ENCODE results near the gene RAP2B.
"Not testable (repeated sequence)": the region's sequence is repeated elsewhere in the genome, so short reads cannot be mapped to it uniquely, and the experiment has no call there.

DNA sequence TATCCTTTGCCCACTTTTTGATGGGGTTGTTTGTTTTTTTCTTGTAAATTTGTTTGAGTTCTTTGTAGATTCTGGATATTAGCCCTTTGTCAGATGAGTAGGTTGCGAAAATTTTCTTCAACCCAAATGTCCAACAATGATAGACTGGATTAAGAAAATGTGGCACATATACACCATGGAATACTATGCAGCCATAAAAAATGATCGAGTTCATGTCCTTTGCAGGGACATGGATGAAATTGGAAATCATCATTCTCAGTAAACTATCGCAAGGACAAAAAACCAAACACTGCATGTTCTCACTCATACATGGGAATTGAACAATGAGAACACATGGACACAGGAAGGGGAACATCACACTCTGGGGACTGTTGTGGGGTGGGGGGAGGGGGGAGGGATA lies 47.8 kb upstream of the RAP2B start:
- TF ChIP-seq, protein P1, sequence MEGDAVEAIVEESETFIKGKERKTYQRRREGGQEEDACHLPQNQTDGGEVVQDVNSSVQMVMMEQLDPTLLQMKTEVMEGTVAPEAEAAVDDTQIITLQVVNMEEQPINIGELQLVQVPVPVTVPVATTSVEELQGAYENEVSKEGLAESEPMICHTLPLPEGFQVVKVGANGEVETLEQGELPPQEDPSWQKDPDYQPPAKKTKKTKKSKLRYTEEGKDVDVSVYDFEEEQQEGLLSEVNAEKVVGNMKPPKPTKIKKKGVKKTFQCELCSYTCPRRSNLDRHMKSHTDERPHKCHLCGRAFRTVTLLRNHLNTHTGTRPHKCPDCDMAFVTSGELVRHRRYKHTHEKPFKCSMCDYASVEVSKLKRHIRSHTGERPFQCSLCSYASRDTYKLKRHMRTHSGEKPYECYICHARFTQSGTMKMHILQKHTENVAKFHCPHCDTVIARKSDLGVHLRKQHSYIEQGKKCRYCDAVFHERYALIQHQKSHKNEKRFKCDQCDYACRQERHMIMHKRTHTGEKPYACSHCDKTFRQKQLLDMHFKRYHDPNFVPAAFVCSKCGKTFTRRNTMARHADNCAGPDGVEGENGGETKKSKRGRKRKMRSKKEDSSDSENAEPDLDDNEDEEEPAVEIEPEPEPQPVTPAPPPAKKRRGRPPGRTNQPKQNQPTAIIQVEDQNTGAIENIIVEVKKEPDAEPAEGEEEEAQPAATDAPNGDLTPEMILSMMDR (optimal IDR thresholded peaks at IDR 0.05 in 1 of 3, IDR thresholded peaks at IDR 0.05 in 1 of 3, conservative IDR thresholded peaks at IDR 0.05 in 1 of 3; ENCODE audit: extremely low read depth in 1 of 3, insufficient read depth in 2 of 3, low read length in 3 of 3), result not testable (repeated sequence)
- TF ChIP-seq EZH2 (IDR thresholded peaks at IDR 0.05; ENCODE audit: low read length), result not testable (repeated sequence)

Measured in keratinocyte (primary cell).